K562 (cell line): Measurements from ENCODE around the gene ADAMTS7. TPM values are rescaled to one million over a fixed set of nuclear protein-coding genes. Genes with fewer than 3 reads are reported as not detected.

Experiments
- ATAC-seq: fragments of 200-7000 bp; cut with Tn5 transposase; 3 replicates; pipeline ENCODE4 v1.9.1; 2020; ENCODE audit warnings: moderate library complexity
- BruUV-seq: library from RNA; stranded (reverse); fragments of 400-500 nt; replicated peaks from 2 replicates; lab custom pipeline; 2021; lab: Mats Ljungman, UMichigan
- CTCF ChIA-PET: fragments of 300-600 bp; formaldehyde crosslinking; extraction: SDS; loops from one replicate; lab custom pipeline; 2021; ENCODE audit warnings: low intra/inter-chr PET ratio; lab: Yijun Ruan, JAX
- POLR2A ChIA-PET: fragments of 300-600, 350-650 bp; sonication (Branson Sonifier 250); formaldehyde crosslinking; extraction: SDS; loops from one replicate; lab custom pipeline; 2021; ENCODE audit warnings: antibody characterized with exemption, inconsistent platforms; lab: Yijun Ruan, JAX
- DNase-seq, 4 experiments: peaks; one replicate each; pipeline versions ENCODE4 v3.0.0 to v3.0.0-alpha.2; 2011 to 2018; ENCODE audit warnings: low spot score in 3 of 4, mixed read lengths in 3 of 4; ENCODE audit errors: extremely low read depth in 1 of 4
- FAIRE-seq: peaks from 2 replicates; lab custom pipeline; 2011; peaks lifted over from hg19 to GRCh38; lab: Jason Lieb, UNC
- H2AFZ ChIP-seq: 2 replicates; pipeline ENCODE4 v1.6.0; 2011; ENCODE audit warnings: low read depth, low read length, control low read depth, inconsistent platforms
- H3K27ac ChIP-seq: fragments of 200-600 bp; 3 replicates; pipeline ENCODE4 v1.8.0; 2011; ENCODE audit warnings: low read depth, mild to moderate bottlenecking, control low read depth, inconsistent platforms, low read length, moderate library complexity, mixed read lengths; ENCODE audit errors: extremely low read depth
- H3K27me3 ChIP-seq, 2 experiments: fragments of 300-600 bp in 1 of 2; 2 replicates in 1 of 2; 3 replicates in 1 of 2; pipeline versions ENCODE4 v1.6.0 to v1.8.0; 2011; ENCODE audit warnings: inconsistent platforms in 2 of 2, low read length in 2 of 2, mild to moderate bottlenecking in 1 of 2, mixed read lengths in 1 of 2, moderate library complexity in 1 of 2; ENCODE audit not compliant: control insufficient read depth in 2 of 2, insufficient read depth in 2 of 2
- H3K36me3 ChIP-seq: fragments of 300-600 bp; 3 replicates; pipeline ENCODE4 v1.8.0; 2011; ENCODE audit warnings: mild to moderate bottlenecking, low read length, inconsistent platforms; ENCODE audit not compliant: control insufficient read depth, insufficient read depth
- H3K4me1 ChIP-seq, 2 experiments: fragments of 200-600 bp in 1 of 2; replicated peaks in 1 of 2; 2 replicates in 1 of 2; 3 replicates in 1 of 2; pipeline versions ENCODE4 v1.5.1 to v1.8.0; 2011; ENCODE audit warnings: inconsistent platforms in 2 of 2, low read length in 2 of 2, mild to moderate bottlenecking in 1 of 2, mixed read lengths in 1 of 2, moderate library complexity in 1 of 2; ENCODE audit not compliant: control insufficient read depth in 2 of 2, insufficient read depth in 2 of 2
- H3K4me2 ChIP-seq: 2 replicates; pipeline ENCODE4 v1.6.1; 2011; ENCODE audit warnings: low read length, control low read depth, inconsistent platforms, mixed read lengths; ENCODE audit not compliant: insufficient read depth
- H3K4me3 ChIP-seq: fragments of 200-600 bp; sonication (generic), shearing (Covaris generic); 2 replicates; pipeline ENCODE4 v1.5.1; 2016; ENCODE audit warnings: control low read depth, inconsistent platforms
- H3K79me2 ChIP-seq: fragments of 200-600 bp; 3 replicates; pipeline ENCODE4 v1.8.0; 2011; ENCODE audit warnings: low read length, inconsistent platforms; ENCODE audit not compliant: control insufficient read depth, insufficient read depth
- H3K9ac ChIP-seq, 2 experiments: 2 replicates each; pipeline versions ENCODE4 v1.6.0 to v1.6.1; 2011; ENCODE audit warnings: low read depth in 2 of 2, low read length in 2 of 2, control low read depth in 1 of 2, inconsistent platforms in 1 of 2, mild to moderate bottlenecking in 1 of 2, mixed read lengths in 1 of 2; ENCODE audit not compliant: insufficient read depth in 1 of 2
- H3K9me1 ChIP-seq: one replicate; pipeline ENCODE4 v1.6.0; 2011; ENCODE audit warnings: inconsistent platforms, mild to moderate bottlenecking, low read length, moderate library complexity; ENCODE audit not compliant: control insufficient read depth, insufficient read depth
- H3K9me3 ChIP-seq: replicated peaks from 2 replicates; pipeline ENCODE4 v1.5.1; 2011; ENCODE audit warnings: low read depth, low read length, inconsistent platforms; ENCODE audit not compliant: control insufficient read depth, insufficient read depth
- H4K20me1 ChIP-seq: replicated peaks from 2 replicates; pipeline ENCODE4 v1.6.1; 2011; ENCODE audit warnings: low read length, inconsistent platforms, mixed read lengths; ENCODE audit not compliant: control insufficient read depth, insufficient read depth
- ARID4B ChIP-seq: sonication (generic); formaldehyde crosslinking; IDR thresholded peaks from 2 replicates; pipeline ENCODE4 v1.8.0; 2022; ENCODE audit warnings: mild to moderate bottlenecking, missing genetic modification reagents
- ILF3 ChIP-seq: fragments of 450-650 bp; IDR thresholded peaks from 2 replicates; pipeline ENCODE4 v1.6.1; 2018; ENCODE audit warnings: antibody characterized with exemption, mild to moderate bottlenecking, moderate library complexity, borderline replicate concordance
- KLF6 ChIP-seq: fragments of 250-450 bp; sonication (Bioruptor Pico); IDR thresholded peaks from 2 replicates; pipeline ENCODE4 v1.4.0; 2020; ENCODE audit warnings: mild to moderate bottlenecking, moderate library complexity, borderline replicate concordance
- MED1 ChIP-seq: sonication (generic); formaldehyde crosslinking; IDR thresholded peaks from 2 replicates; pipeline ENCODE4 v1.8.1; 2023; ENCODE audit warnings: missing genetic modification reagents, borderline replicate concordance
- PKNOX1 ChIP-seq: fragments of 450-650 bp; IDR thresholded peaks from 2 replicates; pipeline ENCODE4 v1.6.1; 2016
- RBM39 ChIP-seq: fragments of 200-400 bp; formaldehyde crosslinking; optimal IDR thresholded peaks from 2 replicates; pipeline ENCODE3; 2018; ENCODE audit warnings: low read depth, low read length
- ZBTB1 ChIP-seq: sonication (generic); formaldehyde crosslinking; IDR thresholded peaks from 2 replicates; pipeline ENCODE4 v1.8.1; 2023; ENCODE audit warnings: missing genetic modification reagents, low read depth, mild to moderate bottlenecking, borderline replicate concordance
- ZBTB2 ChIP-seq: fragments of 450-650 bp; IDR thresholded peaks from 2 replicates; pipeline ENCODE4 v1.6.1; 2016; ENCODE audit warnings: antibody characterized with exemption
- ZC3H4 ChIP-seq: sonication (generic); formaldehyde crosslinking; IDR thresholded peaks from 2 replicates; pipeline ENCODE4 v1.9.0; 2021; ENCODE audit warnings: missing genetic modification reagents, borderline replicate concordance
- ZFP1 ChIP-seq: fragments of 450-650 bp; formaldehyde crosslinking; IDR thresholded peaks from 2 replicates; pipeline ENCODE4 v1.4.0; 2020; ENCODE audit warnings: mild to moderate bottlenecking, mixed read lengths
- ZNF232 ChIP-seq: sonication (generic); formaldehyde crosslinking; IDR thresholded peaks from 2 replicates; pipeline ENCODE4 v1.8.0; 2022; ENCODE audit warnings: mild to moderate bottlenecking, missing genetic modification reagents
- ZNF449 ChIP-seq: fragments of 250-450 bp; sonication (Bioruptor Pico); IDR thresholded peaks from 2 replicates; pipeline ENCODE4 v1.8.0; 2022; ENCODE audit warnings: moderate library complexity, mild to moderate bottlenecking, inconsistent platforms
- ZNF695 ChIP-seq: fragments of 450-650 bp; formaldehyde crosslinking; IDR thresholded peaks from 2 replicates; pipeline ENCODE4 v1.4.0; 2020; ENCODE audit warnings: mild to moderate bottlenecking, moderate library complexity
- ZNF696 ChIP-seq: fragments of 250-450 bp; sonication (Bioruptor Pico); conservative IDR thresholded peaks from 2 replicates; pipeline ENCODE4 v1.4.0; 2020; ENCODE audit warnings: mild to moderate bottlenecking, moderate library complexity
- WGBS: fragments of 100-300 bp; shearing (Covaris generic); methylation state at CpG from one replicate; pipeline ENCODE4 v1.1.6; 2016; ENCODE audit warnings: low coverage, mixed read lengths; ENCODE audit not compliant: insufficient coverage; ENCODE audit errors: missing lambda C conversion rate; 5-methylcytosine and 5-hydroxymethylcytosine counted together
- in situ Hi-C: fragments of 300-500 bp; cut with MboI; formaldehyde crosslinking; loops from 4 replicates; pipeline ENCODE4 v1.15.0; 2018; ENCODE audit warnings: inconsistent platforms, mixed read lengths
- intact Hi-C: fragments of 100-400 bp; cut with micrococcal nuclease; formaldehyde crosslinking; loops from 2 replicates; pipeline ENCODE4 v1.14.2; 2022
- polyA plus RNA-seq, 8 experiments: library from polyadenylated mRNA; depleted of rRNA in 4 of 8; stranded (reverse) in 5 of 8; unstranded in 3 of 8; fragments of >200 nt; fragmentation: Nextera tagmentation in 2 of 8; fragmentation: Illumina TruSeq in 1 of 8; extraction: Ambion mirVana in 2 of 8; extraction: Trizol in 1 of 8; gene quantifications; 2 replicates each; pipeline versions ENCODE4 v1.2.1 to v1.2.3, GENCODE V29; 2011 to 2014; ENCODE audit warnings: inconsistent platforms in 1 of 8, missing spikeins in 1 of 8
- total RNA-seq, 7 experiments: library from RNA; depleted of rRNA in 6 of 7; stranded (reverse); fragments of >200 nt in 6 of 7; fragmentation: Illumina TruSeq in 2 of 7; extraction: Trizol in 2 of 7; gene quantifications; 2 replicates each; pipeline versions ENCODE4 v1.2.1 to v1.2.3, GENCODE V29; 2011 to 2021; ENCODE audit warnings: low replicate concordance in 1 of 7

ADAMTS7 gene
- total and polyA plus RNA-seq, 9 of the 15 experiments (the other 6 are each of a cell fraction or from before 2014, with no cell fraction given): 0.05 to 0.07 TPM; not detected in 7

- H3K36me3 ChIP-seq: no peaks in the 10 kb centered on the region
- H3K9me1 ChIP-seq: no peaks in the 10 kb centered on the region
- no peak for DNase-seq
- CTCF ChIA-PET: no interaction called here
- H3K79me2 ChIP-seq: no peaks in the 10 kb centered on the region
- 12% methylated on average over 9 of the region's 9 CpGs for WGBS
- no peaks in the 10 kb centered on the region for H4K20me1 ChIP-seq
- intact Hi-C loops: no loop called here
- POLR2A ChIA-PET: no interaction called here
- H3K4me2 ChIP-seq: no peak overlapping the region
- peaks cover 4 to 20% of the 10 kb centered on the region in 2 experiments for H3K27me3 ChIP-seq
- H3K4me3 ChIP-seq: no peak overlapping the region
- peaks cover 4 to 17% of the 10 kb centered on the region in 2 experiments; a peak in 4 of 5 replicates for H3K4me1 ChIP-seq
- no peaks in the 10 kb centered on the region for H3K9me3 ChIP-seq
- ATAC-seq: no peak
- no peak overlapping the region for H3K27ac ChIP-seq
- BruUV-seq: no TSS peak
- in situ Hi-C loops: no loop called here
- no peak overlapping the region for H3K9ac ChIP-seq
- H2AFZ ChIP-seq: no peak overlapping the region
- FAIRE-seq: no peak
- no peak for TF ChIP-seq PKNOX1
- no peak for TF ChIP-seq ZNF696 (CRISPR knock-in tag)
- no peak for TF ChIP-seq ZNF232 (CRISPR knock-in tag)
- TF ChIP-seq RBM39: no peak
- TF ChIP-seq ZNF695 (CRISPR knock-in tag): no peak
- no peak for TF ChIP-seq ARID4B (CRISPR knock-in tag)
- TF ChIP-seq ZBTB1 (CRISPR knock-in tag): no peak
- TF ChIP-seq ZBTB2: no peak
- no peak for TF ChIP-seq KLF6 (CRISPR knock-in tag)
- TF ChIP-seq ZFP1: no peak
- no peak for TF ChIP-seq ZNF449
- TF ChIP-seq ILF3: no peak
- no peak for TF ChIP-seq MED1 (CRISPR knock-in tag)
- TF ChIP-seq ZC3H4 (CRISPR knock-in tag): no peak
Measured at GRCh38 chr15:78737187-78737820, 74.0 kb downstream of the ADAMTS7 start.
